SK-N-SH treated with all-trans-retinoic acid at 6 μM for 48 hours (cell line): ENCODE measurements around the gene TEX2.

Experiments used
- ARNTL ChIP-seq: fragments of 450-650 bp; formaldehyde crosslinking; IDR thresholded peaks from 2 replicates; pipeline ENCODE4 v1.5.0; 2020; ENCODE audit warnings: low read depth, mild to moderate bottlenecking, moderate library complexity, borderline replicate concordance
- CREB5 ChIP-seq: fragments of 250-450 bp; sonication (Bioruptor Pico); IDR thresholded peaks from 2 replicates; pipeline ENCODE4 v1.5.1; 2020; ENCODE audit warnings: low read depth, mild to moderate bottlenecking, moderate library complexity
- CSDC2 ChIP-seq: fragments of 250-450 bp; sonication (Bioruptor Pico); IDR thresholded peaks from 2 replicates; pipeline ENCODE4 v1.5.0; 2020; ENCODE audit warnings: mild to moderate bottlenecking, moderate library complexity
- ESRRG ChIP-seq: fragments of 250-450 bp; sonication (Bioruptor Pico); IDR thresholded peaks from 2 replicates; pipeline ENCODE4 v1.6.1; 2021; ENCODE audit warnings: mild to moderate bottlenecking
- OSR1 ChIP-seq: fragments of 250-450 bp; sonication (Bioruptor Pico); IDR thresholded peaks from 2 replicates; pipeline ENCODE4 v1.8.0; 2022; ENCODE audit warnings: moderate library complexity, mild to moderate bottlenecking, inconsistent platforms
- PATZ1 ChIP-seq: fragments of 250-450 bp; sonication (Bioruptor Pico); IDR thresholded peaks from 2 replicates; pipeline ENCODE4 v1.8.0; 2020; ENCODE audit warnings: mild to moderate bottlenecking, moderate library complexity, borderline replicate concordance
- PPARA ChIP-seq: fragments of 250-450 bp; sonication (Bioruptor Pico); IDR thresholded peaks from 2 replicates; pipeline ENCODE4 v1.5.0; 2020; ENCODE audit warnings: mild to moderate bottlenecking, borderline replicate concordance
- RARB ChIP-seq: fragments of 250-450 bp; sonication (Bioruptor Pico); IDR thresholded peaks from 2 replicates; pipeline ENCODE4 v1.8.0; 2021; ENCODE audit warnings: mild to moderate bottlenecking, moderate library complexity
- TCF4 ChIP-seq: fragments of 250-450 bp; sonication (Bioruptor Pico); IDR thresholded peaks from 2 replicates; pipeline ENCODE4 v1.8.0; 2021; ENCODE audit warnings: mild to moderate bottlenecking, moderate library complexity, borderline replicate concordance
- ZFP3 ChIP-seq: fragments of 250-450 bp; sonication (Bioruptor Pico); IDR thresholded peaks from 2 replicates; pipeline ENCODE4 v1.5.0; 2020; ENCODE audit warnings: mild to moderate bottlenecking, moderate library complexity
- ZFP30 ChIP-seq: fragments of 450-650 bp; formaldehyde crosslinking; IDR thresholded peaks from 2 replicates; pipeline ENCODE4 v1.5.0; 2022; ENCODE audit warnings: mild to moderate bottlenecking, moderate library complexity
- ZNF565 ChIP-seq: fragments of 450-650 bp; formaldehyde crosslinking; conservative IDR thresholded peaks from 2 replicates; pipeline ENCODE4 v1.5.0; 2020; ENCODE audit warnings: low read depth, mild to moderate bottlenecking, moderate library complexity
- ZNF70 ChIP-seq: fragments of 450-650 bp; formaldehyde crosslinking; IDR thresholded peaks from 2 replicates; pipeline ENCODE4 v1.5.0; 2020; ENCODE audit warnings: mild to moderate bottlenecking, moderate library complexity
- ZNF8 ChIP-seq: fragments of 450-650 bp; formaldehyde crosslinking; IDR thresholded peaks from 2 replicates; pipeline ENCODE4 v1.5.0; 2020; ENCODE audit warnings: mild to moderate bottlenecking, moderate library complexity

GRCh38 chr17:64193561-64193960 is 69.5 kb downstream of the TEX2 start:
- TF ChIP-seq PPARA (CRISPR knock-in tag) (no peak), ZNF8 (CRISPR knock-in tag) (no peak), ZFP30 (CRISPR knock-in tag) (no peak), PATZ1 (CRISPR knock-in tag) (no peak), ZFP3 (CRISPR knock-in tag) (no peak), TCF4 (CRISPR knock-in tag) (no peak), CREB5 (CRISPR knock-in tag) (no peak), ZNF565 (CRISPR knock-in tag) (no peak), ESRRG (CRISPR knock-in tag) (no peak), ARNTL (no peak), OSR1 (no peak), RARB (CRISPR knock-in tag) (no peak), ZNF70 (CRISPR knock-in tag) (no peak), CSDC2 (CRISPR knock-in tag) (no peak)
